Ishikawa (cell line): ENCODE results near the gene C1orf115.

Experiments
- CEBPB ChIP-seq: IDR thresholded peaks from 2 replicates; pipeline ENCODE4 v1.6.1; 2012
- CREB1 ChIP-seq: IDR thresholded peaks from 2 replicates; pipeline ENCODE4 v1.6.1; 2012; ENCODE audit warnings: low read depth
- EGR1 ChIP-seq: IDR thresholded peaks from 2 replicates; pipeline ENCODE4 v1.6.1; 2012
- EP300 ChIP-seq: IDR thresholded peaks from 2 replicates; pipeline ENCODE4 v1.6.1; 2012; ENCODE audit warnings: borderline replicate concordance
- FOXM1 ChIP-seq: IDR thresholded peaks from 2 replicates; pipeline ENCODE4 v1.6.1; 2012; ENCODE audit warnings: low read depth, borderline replicate concordance
- NFIC ChIP-seq: IDR thresholded peaks from 2 replicates; pipeline ENCODE4 v1.6.1; 2012
- RAD21 ChIP-seq: IDR thresholded peaks from 2 replicates; pipeline ENCODE4 v1.6.1; 2012; ENCODE audit warnings: low read depth
- TAF1 ChIP-seq: IDR thresholded peaks from 2 replicates; pipeline ENCODE4 v1.6.1; 2012; ENCODE audit warnings: low read depth, mild to moderate bottlenecking
- TCF12 ChIP-seq: IDR thresholded peaks from 2 replicates; pipeline ENCODE4 v1.6.1; 2012; ENCODE audit warnings: low read depth
- TEAD4 ChIP-seq: IDR thresholded peaks from 2 replicates; pipeline ENCODE4 v1.6.1; 2012
- YY1 ChIP-seq: IDR thresholded peaks from 2 replicates; pipeline ENCODE4 v1.6.1; 2012; ENCODE audit warnings: low read depth
- ZBTB7A ChIP-seq: IDR thresholded peaks from 2 replicates; pipeline ENCODE4 v1.6.1; 2012; ENCODE audit warnings: low read depth
- TF ChIP-seq, protein P1 (sequence below): IDR thresholded peaks from 2 replicates; pipeline ENCODE4 v1.6.1; 2012
- TF ChIP-seq, protein P2 (sequence below): IDR thresholded peaks from 2 replicates; pipeline ENCODE4 v1.6.1; 2012
- TF ChIP-seq, protein P3 (sequence below): IDR thresholded peaks from 2 replicates; pipeline ENCODE4 v1.6.1; 2012; ENCODE audit warnings: low read depth, mild to moderate bottlenecking

C1orf115 gene

DNA sequence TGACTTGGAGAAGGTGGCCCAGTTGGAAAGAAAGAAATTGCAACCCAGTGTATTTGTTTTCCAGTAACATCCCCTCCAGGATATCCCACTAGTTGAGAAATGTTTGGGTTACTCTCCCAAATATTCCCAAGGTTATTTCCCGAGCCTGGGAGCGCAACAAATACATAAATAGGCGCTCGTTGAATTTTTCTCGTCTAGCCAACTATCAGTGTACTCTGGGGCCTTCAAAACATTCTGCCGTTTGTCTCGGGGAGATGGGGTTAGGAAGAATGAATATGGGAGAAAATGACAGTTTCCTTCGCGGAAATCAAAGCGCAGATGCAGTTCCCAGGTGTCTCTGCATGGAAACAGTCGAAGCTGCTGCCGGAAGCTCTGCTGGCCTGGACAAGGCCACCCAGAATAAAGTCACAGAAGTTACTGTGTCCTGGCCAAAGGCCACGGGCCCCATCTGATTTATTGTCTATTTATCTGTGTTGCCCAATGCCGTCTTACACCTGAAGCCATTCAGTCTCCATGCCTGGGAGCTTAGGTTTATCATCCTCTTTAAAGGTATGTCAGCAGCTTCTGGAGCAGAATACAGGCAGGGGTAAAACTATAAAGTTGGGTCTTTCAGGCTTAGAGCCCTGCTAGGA, 1.0 kb downstream of the C1orf115 start:
- no peak for TF ChIP-seq CEBPB
- no peak for TF ChIP-seq TEAD4
- TF ChIP-seq, protein P1, sequence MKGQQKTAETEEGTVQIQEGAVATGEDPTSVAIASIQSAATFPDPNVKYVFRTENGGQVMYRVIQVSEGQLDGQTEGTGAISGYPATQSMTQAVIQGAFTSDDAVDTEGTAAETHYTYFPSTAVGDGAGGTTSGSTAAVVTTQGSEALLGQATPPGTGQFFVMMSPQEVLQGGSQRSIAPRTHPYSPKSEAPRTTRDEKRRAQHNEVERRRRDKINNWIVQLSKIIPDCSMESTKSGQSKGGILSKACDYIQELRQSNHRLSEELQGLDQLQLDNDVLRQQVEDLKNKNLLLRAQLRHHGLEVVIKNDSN: no peak
- no peak for TF ChIP-seq ZBTB7A
- TF ChIP-seq, protein P2, sequence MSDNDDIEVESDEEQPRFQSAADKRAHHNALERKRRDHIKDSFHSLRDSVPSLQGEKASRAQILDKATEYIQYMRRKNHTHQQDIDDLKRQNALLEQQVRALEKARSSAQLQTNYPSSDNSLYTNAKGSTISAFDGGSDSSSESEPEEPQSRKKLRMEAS: no peak
- no peak for TF ChIP-seq FOXM1
- TF ChIP-seq EP300: no peak
- no peak for TF ChIP-seq TCF12
- TF ChIP-seq NFIC: no peak
- TF ChIP-seq, protein P3, sequence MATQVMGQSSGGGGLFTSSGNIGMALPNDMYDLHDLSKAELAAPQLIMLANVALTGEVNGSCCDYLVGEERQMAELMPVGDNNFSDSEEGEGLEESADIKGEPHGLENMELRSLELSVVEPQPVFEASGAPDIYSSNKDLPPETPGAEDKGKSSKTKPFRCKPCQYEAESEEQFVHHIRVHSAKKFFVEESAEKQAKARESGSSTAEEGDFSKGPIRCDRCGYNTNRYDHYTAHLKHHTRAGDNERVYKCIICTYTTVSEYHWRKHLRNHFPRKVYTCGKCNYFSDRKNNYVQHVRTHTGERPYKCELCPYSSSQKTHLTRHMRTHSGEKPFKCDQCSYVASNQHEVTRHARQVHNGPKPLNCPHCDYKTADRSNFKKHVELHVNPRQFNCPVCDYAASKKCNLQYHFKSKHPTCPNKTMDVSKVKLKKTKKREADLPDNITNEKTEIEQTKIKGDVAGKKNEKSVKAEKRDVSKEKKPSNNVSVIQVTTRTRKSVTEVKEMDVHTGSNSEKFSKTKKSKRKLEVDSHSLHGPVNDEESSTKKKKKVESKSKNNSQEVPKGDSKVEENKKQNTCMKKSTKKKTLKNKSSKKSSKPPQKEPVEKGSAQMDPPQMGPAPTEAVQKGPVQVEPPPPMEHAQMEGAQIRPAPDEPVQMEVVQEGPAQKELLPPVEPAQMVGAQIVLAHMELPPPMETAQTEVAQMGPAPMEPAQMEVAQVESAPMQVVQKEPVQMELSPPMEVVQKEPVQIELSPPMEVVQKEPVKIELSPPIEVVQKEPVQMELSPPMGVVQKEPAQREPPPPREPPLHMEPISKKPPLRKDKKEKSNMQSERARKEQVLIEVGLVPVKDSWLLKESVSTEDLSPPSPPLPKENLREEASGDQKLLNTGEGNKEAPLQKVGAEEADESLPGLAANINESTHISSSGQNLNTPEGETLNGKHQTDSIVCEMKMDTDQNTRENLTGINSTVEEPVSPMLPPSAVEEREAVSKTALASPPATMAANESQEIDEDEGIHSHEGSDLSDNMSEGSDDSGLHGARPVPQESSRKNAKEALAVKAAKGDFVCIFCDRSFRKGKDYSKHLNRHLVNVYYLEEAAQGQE: no peak
- no peak for TF ChIP-seq EGR1
- no peak for TF ChIP-seq TAF1
- no peak for TF ChIP-seq YY1

DNA sequence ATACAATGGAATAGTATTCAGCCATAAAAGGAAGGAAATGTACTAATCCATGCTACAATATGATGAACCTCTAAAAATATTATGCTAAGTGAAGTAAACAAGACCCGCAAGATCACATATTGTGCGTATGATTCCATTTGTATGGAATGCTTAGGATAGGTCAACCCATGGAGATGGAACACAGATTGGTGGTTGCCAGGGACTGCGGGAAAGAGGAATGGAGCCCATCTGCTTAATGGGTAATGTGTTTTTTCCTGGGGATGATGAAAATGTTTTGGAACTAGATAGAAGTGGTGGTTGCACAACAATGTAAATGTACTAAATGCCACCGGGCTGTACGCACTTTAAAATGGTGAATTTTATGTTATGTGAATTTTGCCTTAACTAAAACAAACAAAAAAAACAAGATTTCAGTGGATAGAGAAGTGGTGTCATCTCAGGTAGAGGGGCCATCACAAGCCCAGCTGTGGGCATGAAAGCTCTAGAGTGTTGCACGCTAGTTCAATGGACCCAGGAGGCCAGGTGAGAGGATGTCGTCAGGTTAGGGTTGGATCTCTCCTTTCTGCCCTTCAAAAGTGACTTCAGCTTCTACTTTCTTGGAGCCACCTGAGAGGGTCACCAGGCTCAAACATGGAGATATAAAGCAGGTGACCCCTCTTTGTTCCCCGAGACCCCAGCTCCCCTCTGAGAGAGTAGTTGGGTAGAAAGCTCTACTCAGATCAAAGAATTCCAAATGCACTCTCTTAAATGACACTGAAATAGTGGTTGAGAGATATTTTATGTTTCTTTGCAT, 2.5 kb downstream of the C1orf115 start:
- TF ChIP-seq, protein P2: no peak
- TF ChIP-seq EGR1 (no peak), NFIC (no peak), EP300 (no peak)

DNA sequence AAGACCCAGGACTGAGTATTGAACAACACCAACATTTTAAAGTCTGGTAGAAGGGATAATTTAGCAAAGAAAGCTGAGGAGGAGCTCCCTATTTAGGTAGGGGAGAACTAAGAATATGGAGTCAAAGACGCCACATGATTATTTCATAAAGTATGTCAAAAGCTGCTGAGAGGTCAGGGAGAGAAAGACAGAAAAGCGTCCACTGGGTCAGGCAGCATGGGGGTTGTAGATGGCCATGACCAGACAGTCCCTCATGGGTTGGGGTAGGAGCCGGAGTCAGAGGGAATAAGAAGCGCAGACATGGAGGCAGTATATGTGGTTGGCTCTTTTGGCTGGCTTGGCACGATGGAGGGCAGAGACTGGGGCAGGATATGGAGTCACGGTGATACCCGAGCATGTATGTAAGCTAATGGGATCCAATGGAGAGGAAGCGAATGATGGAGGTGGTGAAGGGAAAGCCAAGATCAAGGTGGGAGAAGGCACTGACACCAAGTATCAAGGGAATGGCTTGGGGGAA, 4.8 kb downstream of the C1orf115 start:
- TF ChIP-seq, protein P3: no peak
- TF ChIP-seq, protein P1: no peak
- no peak for TF ChIP-seq CEBPB
- no peak for TF ChIP-seq TAF1
- TF ChIP-seq EGR1: no peak
- TF ChIP-seq TCF12: no peak
- TF ChIP-seq NFIC: no peak
- TF ChIP-seq YY1: no peak
- TF ChIP-seq RAD21: no peak
- no peak for TF ChIP-seq TEAD4
- TF ChIP-seq EP300: no peak
- no peak for TF ChIP-seq ZBTB7A

DNA sequence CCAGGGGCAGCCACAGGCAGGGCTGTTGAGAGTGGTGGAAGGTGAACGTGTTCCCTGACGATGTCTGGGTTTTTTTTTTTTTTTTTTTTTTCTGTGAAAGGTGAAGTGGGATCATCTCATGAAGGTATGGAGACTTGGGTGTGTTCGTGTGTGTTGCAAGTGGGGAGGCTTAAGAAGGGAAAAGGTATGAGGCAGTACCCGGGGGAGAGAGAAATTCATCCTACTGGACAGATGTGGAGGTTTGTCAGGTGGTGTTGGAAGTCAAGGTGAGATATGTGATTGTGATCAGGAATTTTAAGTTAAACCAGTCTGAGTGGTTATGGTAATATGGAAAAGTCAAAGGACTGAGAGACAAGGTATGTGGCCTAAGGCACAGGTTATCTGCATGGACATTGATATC, 5.3 kb downstream of the C1orf115 start:
- TF ChIP-seq RAD21: no peak
- TF ChIP-seq, protein P1: no peak
- no peak for TF ChIP-seq TAF1
- no peak for TF ChIP-seq TEAD4
- no peak for TF ChIP-seq CREB1

DNA sequence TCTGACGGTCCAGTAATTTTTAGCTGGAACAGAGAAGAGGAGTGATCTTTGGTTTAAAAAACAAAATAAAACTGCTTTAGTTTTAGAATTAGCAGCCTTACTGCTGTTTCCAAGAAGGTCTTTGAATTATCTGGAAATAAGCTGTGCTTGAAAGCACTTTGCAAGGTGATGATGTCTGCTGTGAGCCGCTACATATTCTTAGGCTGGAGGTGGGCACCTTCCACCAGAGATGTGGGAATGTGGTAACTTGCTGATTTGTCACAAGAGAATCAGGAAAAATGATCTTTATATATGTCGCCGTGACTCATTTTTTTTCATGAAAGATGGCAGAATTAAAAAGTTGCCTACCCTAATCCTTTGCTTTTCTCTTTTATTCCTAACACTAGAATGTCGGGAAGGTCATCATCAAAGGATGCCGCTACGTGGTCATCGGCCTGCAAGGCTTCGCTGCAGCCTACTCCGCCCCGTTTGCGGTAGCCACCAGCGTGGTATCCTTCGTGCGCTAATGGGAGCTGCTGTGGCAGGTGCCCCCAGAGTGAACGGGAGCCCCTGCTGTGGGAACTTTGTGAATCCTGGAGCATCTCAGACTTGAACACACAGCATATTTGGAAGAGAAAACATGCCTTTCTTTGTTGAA, 6.2 kb downstream of the C1orf115 start:
- TF ChIP-seq EP300 (no peak), ZBTB7A (no peak)

DNA sequence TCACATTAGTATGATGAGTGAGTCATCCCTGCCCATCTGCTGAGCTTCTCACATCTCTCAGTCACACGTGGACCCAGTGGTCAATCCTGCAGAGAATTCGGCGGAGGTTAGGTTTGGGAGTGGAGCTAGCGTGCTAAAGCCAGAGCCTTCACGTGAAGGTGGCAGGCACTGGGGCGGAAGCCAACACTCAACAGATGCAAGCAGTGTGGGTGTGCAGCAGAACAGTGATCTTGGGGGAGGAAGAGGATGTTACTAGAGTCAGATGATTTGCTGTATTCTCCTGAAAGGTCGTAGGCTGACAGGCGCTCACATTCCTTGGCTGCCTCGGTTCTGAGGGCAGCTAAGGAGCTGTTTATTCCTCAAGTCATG, 6.7 kb downstream of the C1orf115 start:
- no peak for TF ChIP-seq CREB1
- TF ChIP-seq NFIC: no peak
- no peak for TF ChIP-seq FOXM1
- TF ChIP-seq, protein P3: no peak
- no peak for TF ChIP-seq ZBTB7A
